Measurements from ENCODE around the gene WNT9A.

- TF ChIP-seq EZH2 (IDR thresholded peaks at IDR 0.05) (no peak), FOXP2 (optimal IDR thresholded peaks at IDR 0.05; ENCODE audit: control extremely low read depth, extremely low read length, insufficient read depth) (no peak), POLR2AphosphoS5 (IDR thresholded peaks at IDR 0.05; ENCODE audit: borderline replicate concordance, low read depth, low read length) (no peak)
These were observed 1.7 kb upstream of the WNT9A start for GRCh38 chr1:227949341-227949921.
